ENCODE results near the gene DYRK3.

DNA sequence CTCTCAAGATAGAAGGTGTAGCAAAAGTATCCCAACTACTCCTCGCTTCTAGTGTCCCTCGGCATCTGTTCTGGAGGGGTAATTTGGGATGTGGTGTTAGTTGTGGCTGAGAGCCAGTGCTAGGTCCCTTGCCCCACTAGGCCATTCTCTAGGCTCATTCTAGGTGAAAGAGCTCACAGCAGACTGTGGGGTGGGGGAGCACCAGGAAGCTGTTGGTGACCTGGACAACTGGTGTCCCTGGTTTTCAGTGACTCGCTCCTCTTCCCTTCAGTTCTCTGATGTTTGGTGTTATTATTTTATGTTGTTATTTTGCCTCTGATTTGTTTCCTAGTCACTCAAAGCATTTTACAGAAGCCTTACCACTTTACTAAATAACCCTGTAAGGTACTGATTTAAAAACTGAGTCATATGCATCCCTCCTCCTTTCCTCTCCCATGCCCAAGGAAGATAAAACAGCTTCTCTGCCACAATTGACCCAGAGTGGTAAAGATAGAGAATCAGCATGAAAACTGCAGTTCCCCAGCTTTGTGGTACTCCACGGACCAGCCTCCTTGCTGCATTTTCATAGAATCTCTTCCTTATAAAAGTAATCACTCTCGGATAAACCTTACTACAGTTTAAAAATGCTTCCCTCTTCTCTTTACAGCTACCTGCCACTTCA lies 14.1 kb downstream of the DYRK3 start:
- TF ChIP-seq, protein P1, sequence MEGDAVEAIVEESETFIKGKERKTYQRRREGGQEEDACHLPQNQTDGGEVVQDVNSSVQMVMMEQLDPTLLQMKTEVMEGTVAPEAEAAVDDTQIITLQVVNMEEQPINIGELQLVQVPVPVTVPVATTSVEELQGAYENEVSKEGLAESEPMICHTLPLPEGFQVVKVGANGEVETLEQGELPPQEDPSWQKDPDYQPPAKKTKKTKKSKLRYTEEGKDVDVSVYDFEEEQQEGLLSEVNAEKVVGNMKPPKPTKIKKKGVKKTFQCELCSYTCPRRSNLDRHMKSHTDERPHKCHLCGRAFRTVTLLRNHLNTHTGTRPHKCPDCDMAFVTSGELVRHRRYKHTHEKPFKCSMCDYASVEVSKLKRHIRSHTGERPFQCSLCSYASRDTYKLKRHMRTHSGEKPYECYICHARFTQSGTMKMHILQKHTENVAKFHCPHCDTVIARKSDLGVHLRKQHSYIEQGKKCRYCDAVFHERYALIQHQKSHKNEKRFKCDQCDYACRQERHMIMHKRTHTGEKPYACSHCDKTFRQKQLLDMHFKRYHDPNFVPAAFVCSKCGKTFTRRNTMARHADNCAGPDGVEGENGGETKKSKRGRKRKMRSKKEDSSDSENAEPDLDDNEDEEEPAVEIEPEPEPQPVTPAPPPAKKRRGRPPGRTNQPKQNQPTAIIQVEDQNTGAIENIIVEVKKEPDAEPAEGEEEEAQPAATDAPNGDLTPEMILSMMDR (IDR thresholded peaks at IDR 0.05): no peak
- no peak for TF ChIP-seq EZH2 (IDR thresholded peaks at IDR 0.05)
- TF ChIP-seq EZH2phosphoT487 (IDR thresholded peaks at IDR 0.05): no peak
